PFSK-1 (cell line): Measurements from ENCODE around the gene LAMB4.

Experiments
- FOXP2 ChIP-seq: optimal IDR thresholded peaks from 2 replicates; pipeline ENCODE3; 2011; ENCODE audit warnings: borderline replicate concordance, control low read depth, inconsistent platforms; ENCODE audit not compliant: insufficient read depth; ENCODE audit errors: extremely low read length, extremely low read depth
- POLR2AphosphoS5 ChIP-seq: IDR thresholded peaks from 2 replicates; pipeline ENCODE4 v1.6.1; 2012; ENCODE audit warnings: low read depth, mild to moderate bottlenecking, control low read depth, low read length, moderate library complexity
- REST ChIP-seq, 2 experiments: IDR thresholded peaks; 2 replicates each; pipeline versions ENCODE4 v1.6.1 to v1.8.0; 2011 to 2012; ENCODE audit warnings: low read depth in 2 of 2, low read length in 2 of 2, control low read depth in 1 of 2, inconsistent platforms in 1 of 2, mild to moderate bottlenecking in 1 of 2, moderate library complexity in 1 of 2; ENCODE audit not compliant: insufficient read depth in 1 of 2
- SIN3A ChIP-seq: IDR thresholded peaks from 2 replicates; pipeline ENCODE4 v1.6.1; 2012; ENCODE audit warnings: mild to moderate bottlenecking, low read length, moderate library complexity, borderline replicate concordance; ENCODE audit not compliant: insufficient read depth
- TAF1 ChIP-seq: IDR thresholded peaks from 2 replicates; pipeline ENCODE4 v1.6.1; 2012; ENCODE audit warnings: low read length, control low read depth, borderline replicate concordance; ENCODE audit not compliant: insufficient read depth

LAMB4 gene

DNA sequence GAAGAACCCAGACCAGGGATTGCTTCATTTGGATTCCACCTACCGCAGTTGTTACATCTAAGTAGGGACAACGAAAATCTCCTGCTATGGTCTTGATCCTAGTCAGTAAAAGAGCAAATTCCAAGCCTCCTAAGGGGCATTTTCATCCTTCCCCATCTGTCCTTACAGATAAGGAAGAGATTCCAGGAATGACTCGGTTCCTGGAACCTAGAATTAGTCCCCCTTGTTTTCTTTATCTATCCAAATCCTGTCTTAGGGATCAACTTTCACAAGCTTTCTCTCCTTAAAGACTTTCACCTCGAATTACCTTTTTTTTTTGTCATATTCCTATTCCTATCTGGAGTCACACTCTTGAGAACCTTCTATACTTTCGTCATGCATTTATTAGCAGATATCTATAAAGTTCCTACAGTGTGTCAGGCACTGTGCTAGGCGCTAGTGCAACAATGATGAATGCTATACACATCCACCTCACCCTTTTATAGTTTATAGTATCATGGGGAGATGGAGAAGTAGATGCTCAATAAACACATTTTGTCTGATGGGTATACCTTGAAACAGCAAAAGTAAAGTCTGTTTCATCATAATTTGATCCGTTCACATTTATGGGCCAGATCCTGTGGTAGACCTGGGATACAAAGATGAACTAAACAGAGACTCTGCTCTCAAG is 39.2 kb downstream of the LAMB4 start:
- TF ChIP-seq SIN3A (no peak), TAF1 (no peak), FOXP2 (no peak), POLR2AphosphoS5 (no peak), REST (IDR thresholded peaks at IDR 0.05; ENCODE audit: insufficient read depth in 1 of 2, low read depth in 2 of 2, low read length in 2 of 2) (no peak)

GRCh38 chr7:108089381-108089780 is 40.8 kb downstream of the LAMB4 start:
- no peak for TF ChIP-seq SIN3A
- no peak for TF ChIP-seq POLR2AphosphoS5
- no peak for TF ChIP-seq TAF1
- TF ChIP-seq REST (IDR thresholded peaks at IDR 0.05; ENCODE audit: insufficient read depth in 1 of 2, low read depth in 2 of 2, low read length in 2 of 2) = no peak
- no peak for TF ChIP-seq FOXP2

DNA sequence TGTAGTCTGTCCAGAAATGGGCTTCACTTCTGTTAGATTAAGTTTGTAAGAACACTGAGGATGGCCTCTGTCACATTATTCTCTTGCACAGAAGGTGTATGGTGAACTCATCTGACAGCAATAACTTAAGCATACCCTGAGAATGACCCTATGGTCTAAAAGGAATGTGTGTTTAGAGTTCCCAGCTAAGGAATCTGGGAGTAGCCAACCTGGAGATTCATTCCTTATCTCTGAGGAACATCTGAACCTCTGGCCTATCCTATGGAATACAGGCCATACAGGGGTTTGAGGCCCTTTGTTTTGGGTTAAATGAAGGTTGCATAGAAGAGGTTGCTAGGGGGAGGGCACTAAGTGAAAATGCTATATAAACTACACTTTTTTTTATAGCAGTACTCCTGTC is 41.4 kb downstream of the LAMB4 start:
- TF ChIP-seq REST (IDR thresholded peaks at IDR 0.05; ENCODE audit: insufficient read depth in 1 of 2, low read depth in 2 of 2, low read length in 2 of 2) (no peak), TAF1 (no peak), POLR2AphosphoS5 (no peak), SIN3A (no peak), FOXP2 (no peak)

DNA sequence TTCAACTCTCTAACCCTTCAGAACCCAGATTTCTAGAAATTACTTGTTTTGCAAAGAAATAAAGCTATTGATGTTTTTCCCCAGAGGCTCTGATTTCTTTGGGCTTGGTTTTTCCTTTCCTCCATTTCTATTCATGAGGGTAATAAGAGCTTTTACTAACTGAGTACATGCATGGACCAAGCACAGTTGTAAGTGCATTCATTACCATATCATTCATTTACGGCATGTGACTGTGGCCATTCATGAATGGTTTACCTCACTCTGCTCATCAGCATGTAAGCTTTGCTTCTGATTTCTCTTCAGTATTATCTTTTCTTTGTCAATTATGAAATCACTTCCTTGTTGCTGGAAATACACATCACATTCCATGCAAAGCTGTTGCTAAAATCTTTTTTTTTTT is 42.4 kb downstream of the LAMB4 start:
- no peak for TF ChIP-seq TAF1
- TF ChIP-seq FOXP2 = no peak
- no peak for TF ChIP-seq POLR2AphosphoS5
- TF ChIP-seq SIN3A = no peak
- no peak for TF ChIP-seq REST (IDR thresholded peaks at IDR 0.05; ENCODE audit: insufficient read depth in 1 of 2, low read depth in 2 of 2, low read length in 2 of 2)
